ENCODE measurements around the gene ICE1. TPM values are rescaled to one million over a fixed set of nuclear protein-coding genes. Genes with fewer than 3 reads are reported as not detected.

ICE1 gene
- total and polyA plus RNA-seq, 3 donors from 2014 or later: 13.8 to 35.6 (median 34.5) TPM

GRCh38 chr5:5483350-5483749 lies 60.9 kb downstream of the ICE1 start:
- intact Hi-C loops (cut with DNase I; ENCODE audit: low total_unique reads): no loop called here
- no peaks in the 10 kb centered on the region for H3K36me3 ChIP-seq (ENCODE audit: low read depth, missing control alignments)
- H3K9me3 ChIP-seq: no peaks in the 10 kb centered on the region
- H3K4me3 ChIP-seq: no peak overlapping the region
- no peaks in the 10 kb centered on the region for H3K4me1 ChIP-seq
- no peak overlapping the region for H3K27ac ChIP-seq
- WGBS, 2 donors: 94 to 96% methylated on average over 2 of the region's 2 CpGs
- no peak for DNase-seq
- no peaks in the 10 kb centered on the region for H3K27me3 ChIP-seq
- TF ChIP-seq CTCF (IDR thresholded peaks at IDR 0.05): no peak
- TF ChIP-seq POLR2A (IDR thresholded peaks at IDR 0.05): no peak

- TF ChIP-seq CTCF (IDR thresholded peaks at IDR 0.05) (no peak), POLR2A (IDR thresholded peaks at IDR 0.05) (no peak)
- Histone ChIP-seq H3K27ac (no peak overlapping the region), H3K9me3 (no peaks in the 10 kb centered on the region), H3K4me3 (no peak overlapping the region), H3K36me3 (ENCODE audit: low read depth, missing control alignments) (no peaks in the 10 kb centered on the region), H3K4me1 (no peaks in the 10 kb centered on the region), H3K27me3 (no peaks in the 10 kb centered on the region)
- 83 to 87% methylated on average over 5 of the region's 5 CpGs for WGBS, 2 donors
- no peak for DNase-seq
- intact Hi-C loops (cut with DNase I; ENCODE audit: low total_unique reads): no loop called here
Measured at GRCh38 chr5:5483880-5484598, 61.6 kb downstream of the ICE1 start.

GRCh38 chr5:5486122-5486521 lies 63.6 kb downstream of the ICE1 start:
- 79 to 84% methylated on average over 3 of the region's 3 CpGs for WGBS, 2 donors
- H3K27ac ChIP-seq: no peak overlapping the region
- H3K4me1 ChIP-seq: no peaks in the 10 kb centered on the region
- no peaks in the 10 kb centered on the region for H3K36me3 ChIP-seq (ENCODE audit: low read depth, missing control alignments)
- H3K9me3 ChIP-seq: no peaks in the 10 kb centered on the region
- DNase-seq: no peak
- TF ChIP-seq POLR2A (IDR thresholded peaks at IDR 0.05): no peak
- H3K4me3 ChIP-seq: no peak overlapping the region
- no peaks in the 10 kb centered on the region for H3K27me3 ChIP-seq
- intact Hi-C loops (cut with DNase I; ENCODE audit: low total_unique reads): no loop called here

GRCh38 chr5:5487585-5488360 lies 65.3 kb downstream of the ICE1 start:
- DNase-seq: no peak
- Histone ChIP-seq H3K4me3 (no peak overlapping the region), H3K4me1 (peaks cover 6% of the 10 kb centered on the region), H3K27me3 (no peaks in the 10 kb centered on the region), H3K36me3 (ENCODE audit: low read depth, missing control alignments) (no peaks in the 10 kb centered on the region), H3K27ac (no peak overlapping the region), H3K9me3 (no peaks in the 10 kb centered on the region)
- TF ChIP-seq POLR2A (IDR thresholded peaks at IDR 0.05) (no peak), CTCF (IDR thresholded peaks at IDR 0.05) (no peak)
- intact Hi-C loops (cut with DNase I; ENCODE audit: low total_unique reads): no loop called here
- 78 to 79% methylated on average over 3 of the region's 3 CpGs for WGBS, 2 donors

GRCh38 chr5:5490774-5491347 lies 68.4 kb downstream of the ICE1 start:
- H3K9me3 ChIP-seq: no peaks in the 10 kb centered on the region
- H3K4me1 ChIP-seq: peaks cover 15% of the 10 kb centered on the region
- no peak overlapping the region for H3K27ac ChIP-seq
- no peaks in the 10 kb centered on the region for H3K36me3 ChIP-seq (ENCODE audit: low read depth, missing control alignments)
- intact Hi-C loops (cut with DNase I; ENCODE audit: low total_unique reads): no loop called here
- WGBS, 2 donors: 75% methylated on average over 9 of the region's 9 CpGs
- TF ChIP-seq POLR2A (IDR thresholded peaks at IDR 0.05): no peak
- no peak for TF ChIP-seq CTCF (IDR thresholded peaks at IDR 0.05)
- H3K27me3 ChIP-seq: no peaks in the 10 kb centered on the region
- no peak overlapping the region for H3K4me3 ChIP-seq
- no peak for DNase-seq

Measured in testis (tissue), 3 donors.